HTERT RPE-1 (cell line): ENCODE results near the gene SFMBT1.
"Not testable (repeated sequence)": the region's sequence is repeated elsewhere in the genome, so short reads cannot be mapped to it uniquely, and the experiment has no call there.

Experiments
- in situ Hi-C: fragments of 300-500 bp; cut with MboI; formaldehyde crosslinking; loops from 4 replicates; pipeline ENCODE4 v1.14.3; 2020; ENCODE audit warnings: low sequenced_read_pairs

SFMBT1 gene

DNA sequence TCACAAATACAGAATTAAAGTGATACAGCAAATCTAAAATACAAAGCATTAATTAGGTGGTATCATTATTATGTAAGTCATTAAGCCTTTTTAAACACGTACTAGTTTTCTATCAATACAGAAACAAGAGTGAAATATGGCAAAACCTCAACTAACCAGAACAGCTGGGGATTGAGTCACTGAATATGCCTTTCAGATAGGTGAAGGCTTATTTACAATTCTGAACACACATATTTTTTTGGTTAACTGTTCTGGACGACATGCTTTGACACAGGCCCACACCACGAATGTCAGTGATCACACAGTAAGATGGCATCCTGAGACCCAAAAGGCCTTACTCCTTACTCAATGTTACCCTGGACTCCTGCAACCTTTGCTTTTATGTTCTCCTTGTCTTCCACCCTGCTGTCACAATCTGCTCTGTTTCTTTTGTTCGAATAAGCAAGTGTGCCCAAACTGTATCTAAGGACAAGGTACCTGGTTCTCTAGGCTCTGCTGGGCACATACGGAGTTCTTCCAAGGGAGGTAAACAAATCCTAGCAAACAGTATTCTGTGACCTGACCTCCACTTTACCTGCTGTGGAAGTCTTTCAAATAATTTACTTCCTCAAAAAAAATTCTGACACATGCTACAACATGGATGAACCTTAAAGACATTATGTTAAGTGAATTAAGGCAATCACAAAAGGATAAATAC, 7.0 kb downstream of the SFMBT1 start:
- in situ Hi-C loops: no loop called here

DNA sequence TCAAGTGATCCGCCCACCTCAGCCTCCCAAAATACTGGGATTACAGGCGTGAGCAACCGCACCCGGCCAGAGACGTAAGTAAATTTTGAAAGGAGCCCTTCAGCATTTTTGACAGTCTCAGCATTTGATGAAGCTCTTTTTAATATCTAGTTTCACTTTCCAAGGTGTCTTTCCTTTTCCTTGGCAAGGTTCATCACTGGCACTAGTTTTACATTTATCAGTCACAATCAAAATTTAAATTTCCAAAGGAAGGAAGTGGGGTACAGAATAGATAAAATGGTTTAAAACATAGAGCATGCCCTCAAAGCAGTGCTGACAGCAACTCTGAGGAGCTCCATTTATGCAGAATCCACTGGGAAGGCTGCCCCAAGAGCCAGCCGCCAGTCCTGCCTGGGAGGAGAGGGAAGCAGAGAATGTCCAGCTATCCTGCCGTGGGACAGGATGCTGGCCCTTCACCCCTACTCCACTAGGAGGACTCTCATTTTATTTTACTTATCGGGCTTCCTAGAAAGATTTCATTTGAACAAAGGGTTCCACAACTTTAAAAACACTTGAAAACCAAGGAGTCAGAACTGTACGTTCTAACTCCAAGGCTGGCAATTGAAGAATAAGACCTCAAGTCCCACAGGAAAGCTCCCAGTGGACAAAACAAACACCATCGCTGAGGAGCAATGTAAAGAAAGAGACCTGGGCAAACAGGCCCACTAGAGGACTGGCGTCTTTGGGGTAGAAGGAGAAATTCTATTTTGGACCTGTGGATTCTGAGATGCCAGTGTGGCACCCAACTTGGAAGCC, 9.9 kb downstream of the SFMBT1 start:
- in situ Hi-C loops: no loop called here

DNA sequence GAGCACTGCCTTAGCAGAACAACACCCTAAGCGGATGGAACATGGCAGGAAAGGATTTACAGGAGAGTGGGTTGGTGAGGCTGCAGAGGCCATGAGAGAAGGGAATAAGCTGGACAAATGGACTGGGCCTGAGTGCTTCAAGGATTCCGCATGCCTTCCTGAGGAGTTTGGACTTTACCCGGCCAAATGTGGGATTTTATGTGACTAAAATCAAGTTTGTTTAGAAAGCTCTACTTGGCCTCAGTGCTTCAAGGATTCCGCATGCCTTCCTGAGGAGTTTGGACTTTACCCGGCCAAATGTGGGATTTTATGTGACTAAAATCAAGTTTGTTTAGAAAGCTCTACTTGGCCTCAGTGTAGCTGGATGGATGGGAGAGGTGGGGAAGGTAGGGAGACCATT, 10.9 kb downstream of the SFMBT1 start:
- in situ Hi-C loops: not testable (repeated sequence)

DNA sequence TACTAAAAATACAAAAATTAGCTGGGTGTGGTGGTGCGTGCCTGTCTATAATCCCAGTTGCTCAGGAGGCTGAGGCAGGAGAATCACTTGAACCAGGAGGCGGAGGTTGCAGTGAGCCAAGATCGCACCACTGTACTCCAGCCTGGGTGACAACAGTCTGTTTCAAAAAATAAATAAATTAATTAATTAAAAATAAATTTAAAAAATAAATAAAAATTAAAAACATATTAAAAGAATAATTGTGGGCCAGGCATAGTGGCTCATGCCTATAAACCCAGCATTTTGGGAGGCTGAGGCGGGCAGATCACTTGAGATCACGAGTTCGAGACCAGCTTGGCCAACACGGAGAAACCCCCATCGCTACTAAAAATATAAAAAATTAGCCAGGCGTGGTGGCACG, 11.5 kb downstream of the SFMBT1 start:
- in situ Hi-C loops: not testable (repeated sequence)

DNA sequence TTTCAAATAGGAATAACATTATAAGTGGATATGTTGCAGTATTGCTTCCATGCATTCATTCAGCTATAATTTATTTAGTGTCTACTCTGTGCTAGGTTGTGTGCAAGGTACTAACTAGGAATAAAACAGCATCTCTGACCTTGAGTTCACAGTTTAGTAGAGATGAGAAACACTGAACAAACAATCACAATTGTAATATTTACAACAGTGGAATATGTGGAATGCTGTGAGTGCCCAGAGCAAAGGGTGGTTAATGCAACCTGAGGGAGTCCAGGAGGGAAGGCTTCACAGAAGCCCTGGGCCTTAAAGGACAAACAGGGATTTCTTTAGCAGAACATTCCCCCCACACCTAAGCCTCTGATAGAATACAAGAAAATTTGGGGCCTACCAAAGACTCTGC, 13.3 kb downstream of the SFMBT1 start:
- in situ Hi-C loops: no loop called here

DNA sequence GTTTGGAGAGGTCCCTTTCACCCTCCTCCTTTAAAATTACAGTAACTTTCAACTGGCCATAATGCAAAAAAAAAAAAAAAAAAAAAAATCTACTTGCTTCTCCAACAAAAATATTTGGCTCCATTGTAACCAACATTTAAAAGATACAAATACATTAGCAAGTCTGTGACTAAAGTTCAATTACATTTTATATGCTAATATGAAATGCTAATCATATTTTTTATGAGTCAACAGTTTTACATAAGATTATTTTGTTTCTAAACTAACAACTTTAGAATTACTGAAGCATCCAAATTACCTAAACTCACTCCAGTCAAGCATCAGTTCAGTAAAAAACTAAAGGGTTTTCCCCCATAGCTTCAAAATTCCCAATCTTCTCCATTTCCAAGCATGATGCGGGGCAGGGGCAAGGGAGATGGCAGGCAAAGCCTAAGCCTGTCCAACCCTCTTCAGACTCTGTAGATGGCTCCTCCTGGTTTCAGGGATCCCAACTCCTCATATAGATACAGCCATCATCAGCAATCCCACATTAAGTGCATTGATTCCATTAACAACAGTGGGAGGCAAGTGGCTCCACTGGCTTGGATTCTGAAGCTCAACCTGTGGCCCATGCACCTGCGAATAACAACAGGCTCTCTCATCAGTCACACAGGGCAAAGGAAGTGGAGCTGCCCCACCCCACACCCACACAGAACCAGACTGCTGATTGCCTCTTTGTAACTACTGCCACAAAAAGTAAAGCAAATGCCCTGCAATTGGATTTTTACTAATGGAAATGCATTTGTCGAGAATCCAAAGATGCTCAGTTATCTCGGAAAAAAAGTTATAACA, 15.0 kb downstream of the SFMBT1 start:
- in situ Hi-C loops: no loop called here

DNA sequence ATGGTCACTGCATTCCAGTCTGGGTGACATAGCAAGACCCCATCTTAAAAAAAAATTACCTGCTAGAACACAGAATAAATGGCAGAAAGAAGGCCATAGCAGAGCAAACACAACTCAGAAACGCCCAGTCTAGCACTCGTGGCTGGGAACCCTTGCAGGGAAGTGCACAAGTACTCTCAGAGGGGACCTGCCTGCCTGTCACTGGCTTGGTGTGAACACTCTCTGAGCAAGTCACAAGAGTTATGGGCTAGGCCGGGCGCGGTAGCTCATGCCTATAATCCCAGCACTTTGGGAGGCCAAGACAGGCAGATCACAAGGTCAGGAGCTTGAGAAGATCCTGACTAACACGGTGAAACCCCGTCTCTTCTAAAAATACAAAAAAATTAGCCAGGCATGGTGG, 17.2 kb downstream of the SFMBT1 start:
- in situ Hi-C loops: no loop called here

DNA sequence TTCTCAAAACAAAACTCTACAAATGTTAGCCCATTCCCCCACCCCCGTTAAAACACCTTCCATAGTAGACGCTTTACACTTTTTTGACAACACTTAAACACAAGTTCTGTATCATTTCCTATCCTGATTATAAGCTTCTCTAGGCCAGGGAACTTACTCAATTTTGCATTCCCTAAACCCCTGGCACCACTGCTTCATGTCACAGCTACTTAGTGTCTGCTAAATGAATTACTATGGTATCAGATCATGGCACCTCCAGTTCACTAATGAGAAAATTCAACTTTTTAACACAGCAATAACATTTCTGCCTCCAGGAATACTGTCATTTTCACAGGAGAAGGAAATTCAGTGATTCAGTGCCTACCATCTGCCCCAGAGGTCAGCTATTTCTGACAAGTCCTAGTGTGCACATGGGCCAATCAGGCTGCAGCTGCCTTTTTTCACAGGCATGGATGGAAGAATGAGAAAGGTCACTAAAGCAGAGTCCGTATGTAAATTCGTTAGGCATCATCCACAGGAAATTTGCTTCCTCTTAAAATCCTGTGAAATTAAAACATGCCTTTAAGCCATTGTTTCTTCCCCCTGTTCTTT, 18.5 kb downstream of the SFMBT1 start:
- in situ Hi-C loops: no loop called here

DNA sequence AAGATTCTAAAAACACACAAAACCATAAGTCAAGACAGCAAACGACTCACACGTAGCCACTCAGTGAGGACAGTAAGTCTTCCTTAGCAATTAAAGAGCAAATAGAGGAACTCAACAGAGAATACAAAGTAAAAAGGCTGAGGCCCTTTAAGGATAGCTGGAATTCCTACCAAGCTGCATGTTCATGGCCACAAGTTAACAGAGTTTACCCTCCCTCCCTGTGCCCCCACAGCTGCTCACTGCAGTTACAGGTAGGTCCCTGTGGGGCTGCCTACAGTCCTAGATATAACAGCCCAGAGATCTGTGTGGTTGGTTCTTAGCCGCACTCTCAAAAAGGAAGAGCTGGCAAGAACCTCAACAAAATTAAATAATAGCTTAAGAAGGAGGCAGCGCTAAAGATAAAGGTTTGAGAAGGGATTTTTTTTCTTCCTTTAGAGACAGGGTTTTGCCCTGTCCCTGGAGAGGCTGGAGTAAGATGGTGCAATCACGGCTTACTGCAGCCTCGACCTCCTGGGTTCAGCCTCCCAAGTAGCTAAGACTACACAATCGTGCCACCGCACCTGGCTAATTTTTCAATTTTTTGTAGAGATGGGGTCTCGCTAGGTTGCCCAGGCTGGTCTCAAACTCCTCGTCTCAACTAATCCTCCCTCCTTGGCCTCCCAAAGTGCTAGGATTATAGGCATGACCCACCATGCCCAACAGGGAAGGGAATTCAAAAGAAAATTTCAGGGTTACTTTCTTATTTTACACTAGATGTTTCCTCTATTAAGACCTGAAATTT, 19.3 kb downstream of the SFMBT1 start:
- in situ Hi-C loops: no loop called here

DNA sequence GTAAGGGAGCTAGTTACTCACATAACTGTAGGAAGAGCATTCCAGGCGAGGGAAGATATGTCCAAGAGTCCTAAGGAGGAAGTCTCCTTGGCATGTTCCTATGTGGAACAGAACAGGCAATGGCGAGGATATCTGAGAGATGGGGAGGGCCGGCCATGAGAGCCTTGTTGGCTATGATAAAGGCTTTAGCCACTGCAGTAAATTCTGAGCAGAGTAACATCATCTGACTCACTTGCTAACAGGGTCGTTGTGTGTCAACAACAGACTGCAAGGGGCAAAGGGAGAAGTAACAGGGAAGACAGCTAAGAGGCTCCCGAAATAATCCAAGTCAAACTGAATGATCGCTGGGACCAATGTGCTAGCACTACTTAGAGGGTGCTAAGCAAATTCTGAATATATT, 21.6 kb downstream of the SFMBT1 start:
- in situ Hi-C loops: no loop called here

DNA sequence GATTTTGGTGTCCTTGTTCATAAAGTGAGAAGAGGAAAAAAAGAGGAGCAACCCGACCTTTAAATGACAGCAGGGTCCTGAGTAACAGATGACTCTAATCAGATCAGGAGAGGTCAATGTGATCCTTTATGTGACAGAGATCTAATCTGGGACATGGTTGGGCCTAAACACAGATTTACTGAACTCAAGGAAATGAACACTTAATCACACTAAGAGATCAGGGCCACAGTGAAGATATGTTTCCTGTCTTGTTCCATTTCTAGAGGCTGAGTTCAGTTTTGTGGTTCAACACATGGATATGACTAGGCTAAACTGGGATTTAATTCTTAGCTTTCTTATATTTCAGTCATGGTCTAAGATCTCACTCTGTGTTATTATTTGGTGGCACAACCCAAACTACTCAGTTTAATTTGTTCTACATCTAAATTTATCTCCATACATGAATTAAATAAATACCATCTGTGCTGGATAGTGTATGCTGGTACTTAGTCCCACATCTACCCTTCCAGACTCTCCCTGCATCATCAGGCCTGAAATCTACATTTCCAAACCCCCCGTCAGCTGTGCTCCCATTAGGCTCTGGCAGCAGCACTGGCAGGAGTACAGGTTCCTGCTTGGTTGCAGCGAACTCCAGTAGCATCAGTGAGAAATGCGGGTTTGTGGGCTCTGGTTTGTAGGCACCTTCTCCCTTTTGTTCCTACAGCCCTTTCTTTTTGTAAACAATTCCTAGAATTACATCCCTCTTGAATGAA, 22.6 kb downstream of the SFMBT1 start:
- in situ Hi-C loops: no loop called here

DNA sequence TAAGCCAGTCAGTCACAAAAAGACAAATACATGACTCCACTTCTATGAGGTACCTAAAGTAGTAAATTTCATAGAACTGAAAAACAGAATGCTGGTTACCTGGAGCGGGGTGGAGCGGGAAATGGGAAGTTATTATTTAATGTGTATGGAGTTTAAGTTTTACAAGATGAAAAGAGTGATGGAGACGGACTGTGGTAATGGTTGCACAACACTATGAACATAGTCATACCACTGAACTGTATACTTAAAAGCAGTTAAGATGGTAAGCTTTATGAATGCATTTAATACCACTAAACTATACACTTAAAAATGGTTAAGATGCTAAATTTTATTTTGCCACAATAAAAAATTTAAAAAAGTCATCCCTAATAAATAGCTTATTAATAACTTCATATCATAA, 23.2 kb downstream of the SFMBT1 start:
- in situ Hi-C loops: no loop called here

DNA sequence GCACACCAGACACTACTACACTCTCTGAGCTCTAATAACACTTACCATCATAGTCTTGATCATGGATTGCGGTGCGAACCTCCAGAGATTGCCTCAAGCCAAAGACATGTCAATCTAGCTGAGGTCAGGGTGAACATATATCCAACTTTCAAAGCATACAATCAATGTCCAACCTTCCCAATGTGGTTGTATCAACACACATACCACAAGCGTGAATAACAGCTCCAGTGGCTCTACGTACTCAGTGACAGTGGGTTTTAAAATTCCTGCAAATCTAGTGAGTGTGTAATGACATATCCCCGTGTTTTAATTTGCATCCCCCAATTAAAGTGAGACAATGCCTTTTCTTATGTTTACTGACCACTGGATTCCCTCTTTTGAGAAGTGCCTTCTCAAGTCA, 29.6 kb downstream of the SFMBT1 start:
- in situ Hi-C loops: no loop called here

DNA sequence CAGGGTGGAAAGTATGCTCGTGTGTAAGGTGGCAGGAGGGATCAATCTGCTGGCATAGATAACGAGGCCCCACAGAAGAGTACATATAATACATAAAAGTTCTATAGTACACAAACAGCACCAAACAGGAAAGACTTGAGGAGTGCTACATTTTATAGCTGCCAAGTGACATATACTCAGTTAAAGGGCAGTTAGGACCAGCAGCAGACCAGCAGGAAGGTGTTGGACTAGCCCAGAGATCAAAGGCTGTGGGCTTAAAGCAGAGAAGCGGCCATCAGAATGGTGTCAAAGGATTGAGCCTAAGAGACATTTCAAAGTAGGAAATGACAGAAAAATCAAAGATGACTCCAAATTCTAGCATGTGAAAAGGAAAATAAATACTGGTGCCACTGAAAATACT, 34.5 kb downstream of the SFMBT1 start:
- in situ Hi-C loops: no loop called here

DNA sequence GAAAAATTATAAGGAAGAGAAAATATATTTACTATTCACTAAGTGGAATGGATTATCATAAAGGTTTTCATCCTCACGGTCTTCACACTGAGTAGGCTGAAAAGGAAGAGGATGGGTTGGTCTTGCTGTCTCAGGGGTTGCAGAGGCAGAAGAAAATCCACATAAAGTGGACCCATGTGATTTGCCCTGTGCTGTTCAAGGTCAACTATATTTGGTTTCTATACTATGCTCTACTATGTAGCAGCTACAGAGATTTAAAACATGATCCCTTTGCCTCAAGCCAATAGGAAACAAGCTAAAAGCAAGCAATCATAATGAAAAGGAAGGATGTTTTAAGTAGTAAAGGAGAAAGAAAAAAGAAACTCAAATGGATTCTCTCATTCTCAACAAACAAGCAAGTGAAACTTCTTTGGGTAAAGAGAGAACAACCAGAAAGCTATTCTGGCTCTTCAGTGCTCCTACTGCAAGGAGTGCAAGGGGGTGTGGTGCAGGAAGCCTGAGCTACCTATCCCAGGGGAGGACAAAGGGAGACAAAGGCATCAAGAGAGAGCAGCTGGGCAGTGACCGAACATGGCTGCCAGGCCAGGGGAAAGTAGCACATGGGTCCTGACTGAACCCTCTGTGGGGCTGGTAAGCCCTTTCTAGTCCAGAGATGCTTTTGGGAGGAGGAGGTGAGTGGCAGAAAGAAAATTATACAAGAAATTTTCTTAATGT, 35.9 kb downstream of the SFMBT1 start:
- in situ Hi-C loops: no loop called here

DNA sequence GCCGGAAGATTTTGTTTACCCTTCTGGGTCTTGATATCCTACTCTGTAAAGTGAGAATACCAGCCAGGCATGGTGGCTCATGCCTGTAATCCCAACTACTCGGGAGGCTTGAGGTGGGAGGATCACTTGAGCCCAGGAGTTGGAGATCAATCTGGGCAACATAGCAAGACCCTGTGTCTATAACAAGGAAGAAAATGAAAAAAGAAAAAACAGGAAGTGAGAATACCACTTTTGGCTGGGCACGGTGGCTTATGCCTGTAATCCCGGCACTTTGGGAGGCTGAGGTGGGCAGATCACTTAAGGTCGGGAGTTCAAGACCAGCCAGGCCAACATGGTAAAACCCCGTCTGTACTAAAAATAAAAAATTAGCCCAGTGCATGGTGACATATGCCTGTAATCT, 36.9 kb downstream of the SFMBT1 start:
- in situ Hi-C loops: no loop called here

DNA sequence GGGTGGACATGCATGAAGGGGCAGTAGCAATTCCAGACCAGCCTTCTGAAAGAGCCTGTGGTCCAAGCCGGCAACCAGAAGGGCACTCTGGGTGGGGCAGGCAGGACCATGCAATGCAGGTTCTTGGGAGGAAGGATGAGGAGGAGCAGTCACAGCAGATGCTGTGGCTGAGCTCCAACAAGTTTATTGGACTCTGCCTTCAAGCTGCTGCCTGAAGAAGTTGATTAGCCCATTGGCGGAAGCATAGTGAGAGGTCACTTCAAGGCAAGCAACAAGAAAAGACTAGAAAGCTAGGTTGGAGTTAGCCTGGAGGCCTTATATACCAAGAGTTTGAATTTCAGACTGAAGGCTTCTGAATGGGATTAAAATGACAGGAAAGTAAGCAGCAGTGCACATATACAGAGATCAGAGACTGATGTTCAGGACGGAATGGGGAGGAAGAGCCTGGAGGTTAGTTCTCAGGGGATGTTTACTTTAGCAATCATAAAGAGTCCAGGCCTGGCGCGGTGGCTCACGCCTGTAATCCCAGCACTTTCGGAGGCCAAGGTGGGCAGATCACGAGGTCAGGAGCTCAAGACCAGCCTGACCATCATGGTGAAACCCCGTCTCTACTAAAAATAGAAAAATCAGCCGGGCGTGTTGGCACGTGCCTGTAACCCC, 39.9 kb downstream of the SFMBT1 start:
- in situ Hi-C loops: no loop called here

DNA sequence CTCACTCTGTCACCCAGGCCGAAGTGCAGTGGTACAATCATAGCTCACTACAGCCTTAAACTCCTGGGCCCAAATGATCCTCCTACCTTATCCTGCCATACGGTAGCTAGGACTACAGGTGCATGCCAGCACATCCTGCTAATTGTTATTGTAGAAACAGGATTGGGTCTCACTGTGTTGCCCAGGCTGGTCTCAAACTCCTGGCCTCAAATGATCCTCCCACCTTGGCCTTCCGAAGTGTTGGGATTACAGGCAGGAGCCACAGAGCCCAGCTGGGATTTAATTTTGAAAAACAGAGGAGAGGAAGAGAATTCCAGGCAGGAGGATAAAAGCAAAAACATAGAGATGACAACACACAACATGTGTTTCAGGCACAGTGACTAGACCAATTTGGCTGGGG, 40.5 kb downstream of the SFMBT1 start:
- in situ Hi-C loops: no loop called here

DNA sequence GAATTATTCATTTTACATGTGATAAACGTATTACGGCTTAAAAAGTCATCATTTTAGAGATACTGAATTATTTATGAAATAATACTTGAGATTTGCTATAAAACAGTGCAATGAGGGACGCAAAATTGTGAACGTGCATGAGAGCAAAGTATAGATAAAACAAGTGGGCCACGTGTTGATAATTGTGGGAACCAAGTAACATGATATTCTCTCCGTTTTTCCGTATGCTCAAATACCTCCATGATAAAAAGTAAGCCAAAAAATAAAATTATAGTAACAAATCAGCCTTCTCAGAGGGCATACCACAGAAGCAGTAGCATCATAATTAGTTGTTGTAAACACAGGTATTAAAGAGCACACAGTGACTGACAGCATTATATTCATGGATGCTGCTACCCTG, 42.6 kb downstream of the SFMBT1 start:
- in situ Hi-C loops: no loop called here
